Retina (tissue), 1 donor: ENCODE data around the gene LPXN.

Source experiments
- DNase-seq: peaks from one replicate; pipeline ENCODE4 v3.0.0-alpha.2; 2016

The LPXN gene

DNA sequence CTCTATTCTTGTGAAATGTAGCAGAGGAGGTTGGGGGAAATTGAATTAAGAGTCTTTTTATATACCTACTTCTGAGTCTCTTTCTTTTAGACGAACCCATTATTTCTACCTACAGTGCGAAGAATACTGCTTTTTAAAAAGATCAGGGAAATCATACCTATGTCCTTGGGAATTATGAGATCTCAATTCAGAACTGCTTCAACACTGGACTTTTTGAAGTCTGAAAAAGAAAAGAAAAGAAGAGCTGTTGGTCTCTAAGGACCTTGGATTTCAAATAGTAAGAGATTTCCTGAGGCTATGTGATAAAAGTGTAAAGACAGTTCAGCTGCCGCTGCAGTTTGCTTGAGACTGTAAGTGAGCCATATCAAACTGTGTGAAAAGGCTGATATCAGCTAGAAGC is 64.0 kb downstream of the LPXN start:
- no peak for DNase-seq

- DNase-seq, result no peak
Observed at GRCh38 chr11:58509748-58510147, 65.9 kb downstream of the LPXN start.

GRCh38 chr11:58508814-58509213 is 66.8 kb downstream of the LPXN start:
- no peak for DNase-seq

- DNase-seq, result no peak
Observed at GRCh38 chr11:58508005-58508404, 67.7 kb downstream of the LPXN start, which contains the start of gene OR5B21. Gene OR5B21, minus strand, starts transcription at chr11:58508105. Its CDS starts 0 bp downstream, at chr11:58508105.

DNA sequence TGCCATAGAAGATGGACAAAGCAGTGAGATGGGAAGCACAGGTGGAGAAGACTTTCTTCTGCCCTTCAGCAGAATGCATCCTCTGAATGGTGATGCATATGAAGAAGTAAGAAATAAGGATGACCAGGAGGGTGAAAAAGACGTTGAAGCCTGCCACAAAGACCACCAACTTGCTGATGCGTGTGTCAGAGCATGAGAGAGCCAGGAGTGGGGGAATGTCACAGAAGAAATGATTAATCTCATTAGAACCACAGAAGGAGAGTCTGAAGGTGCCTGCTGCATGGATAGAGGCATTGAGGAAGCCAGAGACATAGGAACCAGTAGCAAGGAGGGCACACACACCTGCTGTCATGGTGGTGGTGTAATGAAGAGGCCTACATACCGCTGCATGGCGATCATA is 68.3 kb downstream of the LPXN start:
- DNase-seq, result no peak

GRCh38 chr11:58506935-58507334 is 68.7 kb downstream of the LPXN start:
- no peak for DNase-seq

GRCh38 chr11:58505849-58506248 is 69.8 kb downstream of the LPXN start:
- no peak for DNase-seq

DNA sequence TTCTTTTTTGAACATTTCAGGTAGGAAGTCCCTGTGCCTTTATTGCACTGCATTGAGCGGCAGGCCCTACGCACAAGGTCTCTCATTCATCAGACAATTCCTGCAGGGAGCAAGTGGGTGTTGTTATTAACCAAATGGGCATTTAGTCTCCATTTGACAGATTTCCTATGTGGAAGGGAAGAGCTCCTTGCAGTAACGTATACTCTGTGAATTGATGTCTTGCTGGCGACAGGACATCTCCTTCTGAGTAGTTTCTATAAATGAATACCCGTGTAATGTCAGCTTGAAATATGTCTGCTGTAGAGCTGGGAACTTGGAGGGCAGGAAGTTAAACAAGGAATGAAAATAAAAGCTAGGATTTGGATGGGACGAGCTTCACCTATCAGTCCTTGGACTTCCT is 71.4 kb downstream of the LPXN start:
- DNase-seq, result no peak

DNA sequence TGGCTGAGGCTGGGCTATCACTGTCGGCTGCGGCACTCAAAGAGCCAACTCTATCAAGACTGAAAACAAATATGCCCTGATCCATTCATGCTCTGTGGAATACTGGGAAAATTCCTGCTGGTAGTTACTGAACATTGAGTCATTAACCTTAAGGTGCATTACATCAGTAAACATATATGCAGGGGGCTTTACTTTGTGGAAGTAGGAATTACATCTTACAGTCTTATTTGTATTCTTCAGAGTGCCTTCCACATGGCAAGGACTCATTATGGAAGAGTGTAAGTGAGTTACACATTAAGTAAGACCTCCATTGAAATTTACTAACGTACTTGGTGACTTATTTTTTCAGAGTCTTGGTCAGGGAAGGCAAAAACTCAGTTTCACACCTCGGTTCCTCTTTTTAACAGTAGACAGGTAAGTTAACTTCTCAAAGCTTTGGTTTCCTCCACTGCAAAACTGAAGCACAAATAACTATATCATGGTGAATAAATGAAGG is 72.2 kb downstream of the LPXN start:
- DNase-seq, result no peak

DNA sequence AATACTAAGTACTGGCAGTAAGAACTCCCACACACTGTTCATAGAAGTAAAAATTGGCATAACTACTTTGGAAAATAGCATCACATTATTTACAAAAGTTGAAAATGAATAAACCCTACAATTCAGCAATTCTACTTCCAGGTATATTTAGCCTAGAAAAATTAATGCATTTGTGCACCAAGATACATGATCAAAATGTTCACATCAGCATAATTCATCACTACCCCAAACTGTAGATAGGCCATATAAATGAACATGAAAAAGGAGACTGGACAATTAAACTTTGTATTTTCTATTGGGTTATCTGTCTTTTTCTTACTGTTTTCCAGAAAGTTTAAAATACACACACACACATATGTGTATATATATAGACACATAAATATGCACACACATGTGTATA is 73.7 kb downstream of the LPXN start:
- DNase-seq, result no peak

GRCh38 chr11:58498464-58498863 is 77.2 kb downstream of the LPXN start:
- no peak for DNase-seq

DNA sequence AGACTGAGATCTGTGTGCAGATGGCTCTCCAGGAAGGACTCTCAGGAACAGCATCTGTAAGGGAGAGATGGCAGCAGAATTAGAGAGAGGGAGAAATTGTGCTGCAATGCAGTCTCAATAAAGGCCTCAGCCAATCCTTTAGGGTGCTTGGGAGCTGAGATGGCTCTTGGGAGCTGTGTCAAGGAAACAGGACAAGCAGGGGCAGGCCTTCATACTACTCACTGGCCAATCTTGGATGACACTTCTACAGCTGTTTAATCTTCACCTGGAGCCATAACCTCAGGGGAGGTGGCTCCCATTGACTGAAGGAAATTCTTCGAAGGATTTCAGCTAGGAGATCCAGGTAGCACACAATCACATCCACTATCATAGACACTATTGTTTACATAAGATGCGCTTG is 77.7 kb downstream of the LPXN start:
- DNase-seq, result no peak

DNA sequence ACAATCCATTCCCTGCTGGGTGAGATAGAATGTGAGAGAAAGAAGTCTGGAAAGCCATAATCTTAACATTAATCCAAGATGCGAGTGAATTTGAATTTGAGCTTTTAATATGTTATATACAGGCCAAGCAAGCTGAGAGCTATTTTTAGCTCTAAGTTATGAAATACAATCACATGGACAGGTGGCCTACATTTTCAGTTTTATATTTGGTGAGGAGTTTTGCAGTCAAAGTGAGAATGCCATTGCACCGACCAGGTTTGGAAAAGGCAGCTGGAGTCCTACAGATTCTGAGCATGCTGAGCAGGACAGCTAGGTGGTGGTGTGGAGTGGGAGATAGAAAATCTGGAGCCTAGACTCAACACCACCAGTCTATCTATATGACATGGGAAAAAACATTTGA is 79.8 kb downstream of the LPXN start:
- no peak for DNase-seq

GRCh38 chr11:58494101-58494500 is 81.6 kb downstream of the LPXN start:
- no peak for DNase-seq

DNA sequence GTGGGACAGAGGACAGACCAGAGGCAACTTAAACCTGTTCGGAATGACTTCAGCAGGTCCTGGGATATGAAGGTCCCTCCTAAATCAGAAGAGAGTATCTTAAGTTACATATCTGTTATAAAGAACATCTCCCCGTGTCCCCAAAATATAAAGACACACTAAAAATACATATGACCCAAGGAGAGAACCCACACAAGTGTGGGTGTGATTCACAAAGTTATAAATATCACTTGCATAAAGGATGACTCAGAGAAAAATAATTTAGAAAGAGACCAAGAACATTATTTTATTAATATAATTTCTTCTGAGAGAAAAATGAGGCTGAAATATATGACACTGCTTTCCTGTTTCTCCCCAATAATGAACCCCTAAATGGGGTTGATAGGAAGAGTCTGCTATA is 82.0 kb downstream of the LPXN start:
- DNase-seq, result no peak

DNA sequence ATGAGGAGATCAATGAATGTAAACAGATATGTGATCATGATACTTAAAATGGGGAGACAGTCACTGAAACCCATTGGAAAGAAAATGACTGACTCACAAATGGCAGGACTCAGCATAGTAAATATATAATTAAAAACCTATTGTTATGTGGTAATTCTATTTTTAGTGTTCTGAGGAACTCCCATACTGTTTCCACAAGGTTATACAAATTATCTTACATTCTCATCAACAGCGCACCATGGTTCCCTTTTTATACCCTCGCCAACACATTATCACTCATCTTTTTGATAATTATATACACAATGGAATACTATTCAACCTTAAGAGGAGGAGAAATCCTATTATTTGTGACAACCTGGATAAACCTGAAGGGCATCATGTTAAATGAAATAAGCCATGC is 84.8 kb downstream of the LPXN start:
- no peak for DNase-seq

DNA sequence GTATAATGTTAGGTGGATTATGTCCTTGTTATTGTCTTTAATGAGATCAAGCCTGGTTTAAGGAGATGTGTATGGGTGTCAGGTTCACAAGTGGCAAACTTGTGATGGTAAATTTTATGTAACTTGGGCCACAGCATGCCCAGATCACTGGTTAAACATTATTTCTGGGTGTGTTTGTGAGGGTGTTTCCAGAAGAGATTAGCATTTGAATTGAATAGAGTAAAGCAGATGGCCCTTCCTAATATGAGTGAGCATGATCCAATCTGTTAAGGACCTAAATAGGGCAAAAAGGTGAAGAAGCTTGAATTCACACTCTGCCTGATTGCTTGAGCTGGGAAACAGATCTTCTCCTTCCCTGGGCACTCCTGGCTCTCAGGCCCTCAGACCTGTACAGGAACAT is 88.5 kb downstream of the LPXN start:
- DNase-seq, result no peak

- no peak for DNase-seq
Observed at GRCh38 chr11:58485961-58486360, 89.7 kb downstream of the LPXN start.
